ENCODE data around the gene IL17RA. TPM values are rescaled to one million over a fixed set of nuclear protein-coding genes. Genes with fewer than 3 reads are reported as not detected.

IL17RA gene
- total and polyA plus RNA-seq, 2 experiments from 2014 or later, result 3.3 to 4.7 TPM

DNA sequence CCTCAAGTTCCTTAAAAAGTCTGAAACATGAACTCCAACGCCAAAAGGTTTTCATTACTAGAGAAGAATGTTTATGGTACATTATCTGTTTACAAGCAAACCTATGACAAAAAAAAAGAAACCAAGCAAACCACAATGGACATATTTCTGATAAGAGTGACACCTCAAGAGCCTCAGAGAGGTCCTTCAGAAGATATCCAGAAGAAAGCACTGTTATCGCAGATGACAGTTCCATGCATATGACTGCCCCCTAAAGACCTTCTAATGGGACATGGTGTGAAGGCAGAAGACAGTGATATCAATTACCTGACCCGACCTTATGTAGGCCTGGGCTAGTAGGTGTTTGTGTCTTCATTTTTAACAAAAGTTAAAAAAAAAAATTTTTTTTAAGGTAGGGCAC, 71.1 kb downstream of the IL17RA start:
- H3K4me3 ChIP-seq, result no peak overlapping the region
- H3K27ac ChIP-seq, result no peak overlapping the region
- no peak for DNase-seq (ENCODE audit: low read depth in 1 of 2, low spot score in 1 of 2)
- TF ChIP-seq, protein P1, sequence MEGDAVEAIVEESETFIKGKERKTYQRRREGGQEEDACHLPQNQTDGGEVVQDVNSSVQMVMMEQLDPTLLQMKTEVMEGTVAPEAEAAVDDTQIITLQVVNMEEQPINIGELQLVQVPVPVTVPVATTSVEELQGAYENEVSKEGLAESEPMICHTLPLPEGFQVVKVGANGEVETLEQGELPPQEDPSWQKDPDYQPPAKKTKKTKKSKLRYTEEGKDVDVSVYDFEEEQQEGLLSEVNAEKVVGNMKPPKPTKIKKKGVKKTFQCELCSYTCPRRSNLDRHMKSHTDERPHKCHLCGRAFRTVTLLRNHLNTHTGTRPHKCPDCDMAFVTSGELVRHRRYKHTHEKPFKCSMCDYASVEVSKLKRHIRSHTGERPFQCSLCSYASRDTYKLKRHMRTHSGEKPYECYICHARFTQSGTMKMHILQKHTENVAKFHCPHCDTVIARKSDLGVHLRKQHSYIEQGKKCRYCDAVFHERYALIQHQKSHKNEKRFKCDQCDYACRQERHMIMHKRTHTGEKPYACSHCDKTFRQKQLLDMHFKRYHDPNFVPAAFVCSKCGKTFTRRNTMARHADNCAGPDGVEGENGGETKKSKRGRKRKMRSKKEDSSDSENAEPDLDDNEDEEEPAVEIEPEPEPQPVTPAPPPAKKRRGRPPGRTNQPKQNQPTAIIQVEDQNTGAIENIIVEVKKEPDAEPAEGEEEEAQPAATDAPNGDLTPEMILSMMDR (IDR thresholded peaks at IDR 0.05; ENCODE audit: low read depth, low read length), result no peak
- H3K27me3 ChIP-seq, result no peaks in the 10 kb centered on the region
- H3K36me3 ChIP-seq, result no peaks in the 10 kb centered on the region
- H3K4me1 ChIP-seq (ENCODE audit: low read depth), result peaks cover 5% of the 10 kb centered on the region
- no peaks in the 10 kb centered on the region for H3K9me3 ChIP-seq (ENCODE audit: low read depth)

GRCh38 chr22:17157714-17158113, 72.9 kb downstream of the IL17RA start:
- Histone ChIP-seq H3K27me3 (no peaks in the 10 kb centered on the region), H3K27ac (no peak overlapping the region), H3K4me3 (peak overlapping the region; percentile 53), H3K36me3 (no peaks in the 10 kb centered on the region), H3K9me3 (ENCODE audit: low read depth) (no peaks in the 10 kb centered on the region), H3K4me1 (ENCODE audit: low read depth) (peaks cover 5% of the 10 kb centered on the region)
- DNase-seq (ENCODE audit: low read depth in 1 of 2, low spot score in 1 of 2), result no peak
- TF ChIP-seq, protein P1 (IDR thresholded peaks at IDR 0.05; ENCODE audit: low read depth, low read length), result no peak

DNA sequence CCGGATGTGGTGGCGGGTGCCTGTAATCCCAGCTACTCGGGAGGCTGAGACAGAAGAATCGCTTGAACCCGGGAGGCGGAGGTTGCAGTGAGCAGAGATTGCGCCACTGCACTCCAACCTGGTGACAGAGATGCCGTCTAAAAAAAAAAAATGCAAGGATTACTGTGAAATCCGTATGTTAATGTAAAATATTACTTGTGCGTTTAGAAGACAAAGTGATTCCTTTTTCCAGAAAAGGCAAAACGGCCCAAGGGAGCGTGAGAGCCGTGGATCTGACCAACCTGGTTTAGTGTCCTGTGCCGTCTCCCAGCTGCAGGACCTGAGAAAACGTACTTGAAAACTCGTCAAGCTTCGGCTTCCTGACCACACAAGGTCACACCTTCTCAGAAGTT, 73.4 kb downstream of the IL17RA start:
- H3K27me3 ChIP-seq, result no peaks in the 10 kb centered on the region
- H3K9me3 ChIP-seq (ENCODE audit: low read depth), result no peaks in the 10 kb centered on the region
- peak overlapping the region; percentile 80 for H3K27ac ChIP-seq
- TF ChIP-seq, protein P1 (IDR thresholded peaks at IDR 0.05; ENCODE audit: low read depth, low read length), result no peak
- no peaks in the 10 kb centered on the region for H3K36me3 ChIP-seq
- DNase-seq (ENCODE audit: low read depth in 1 of 2, low spot score in 1 of 2), result no peak
- H3K4me3 ChIP-seq, result peak overlapping the region; percentile 53
- peaks cover 5% of the 10 kb centered on the region for H3K4me1 ChIP-seq (ENCODE audit: low read depth)

DNA sequence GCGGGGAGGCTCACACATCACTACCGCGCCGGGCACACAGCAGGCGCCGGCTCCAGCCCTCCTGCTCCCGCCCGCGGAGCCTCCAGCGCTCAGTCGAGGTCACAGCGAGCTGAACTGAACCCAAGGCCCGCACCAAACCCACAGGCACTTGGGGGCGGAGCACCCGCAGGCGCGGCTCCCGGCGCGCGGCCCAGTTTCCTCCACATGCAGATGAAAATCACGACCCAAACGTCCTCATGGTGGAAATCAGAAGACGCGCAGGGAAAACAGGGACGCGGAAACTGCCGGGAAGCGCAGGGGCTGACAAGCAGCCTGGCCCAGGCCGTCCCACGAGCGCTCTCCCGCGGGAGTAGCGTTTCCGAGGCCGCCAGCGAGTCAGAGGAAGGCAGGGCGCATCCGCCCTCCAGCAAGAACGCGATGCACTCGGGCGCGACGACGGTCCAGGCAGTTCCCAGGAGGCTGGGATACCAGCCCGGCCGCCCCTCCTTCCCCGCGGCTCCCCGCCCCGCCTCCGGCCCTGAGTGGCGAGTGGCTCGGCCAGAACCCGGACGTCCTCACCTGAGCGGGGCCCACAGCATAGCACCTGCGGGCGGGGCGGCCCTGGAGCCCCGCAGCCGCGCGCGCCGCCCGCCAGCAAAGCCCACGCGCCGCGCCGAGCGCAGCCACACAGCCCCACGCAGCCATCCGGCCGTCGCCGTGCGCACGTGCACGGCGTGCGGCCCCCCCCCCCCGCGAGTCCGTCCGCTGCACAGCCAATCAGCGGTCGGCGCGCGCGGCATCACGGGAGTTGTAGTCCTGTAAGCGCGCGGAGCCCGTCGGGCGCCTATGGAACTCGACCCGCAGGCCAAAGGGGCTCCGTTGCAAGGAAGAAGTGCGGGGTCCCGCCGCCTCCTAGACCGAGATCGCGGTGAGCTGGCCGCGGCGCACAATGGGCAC, 74.0 kb downstream of the IL17RA start, which contains the start of gene HDHD5:
Gene HDHD5, minus strand, starts transcription at position 710 of the 936 bp plus-strand sequence. Its CDS starts 26 bp downstream, at position 684.
- peak within 1 kb of the TSS; percentile 53 for H3K4me3 ChIP-seq
- H3K4me1 ChIP-seq (ENCODE audit: low read depth), result peaks cover 5% of the 10 kb centered on the region
- H3K36me3 ChIP-seq, result no peaks in the 10 kb centered on the region
- DNase-seq (ENCODE audit: low read depth in 1 of 2, low spot score in 1 of 2), result peak; percentile 93
- H3K9me3 ChIP-seq (ENCODE audit: low read depth), result no peaks in the 10 kb centered on the region
- H3K27ac ChIP-seq, result peak within 1 kb of the TSS; percentile 80
- TF ChIP-seq, protein P1 (IDR thresholded peaks at IDR 0.05; ENCODE audit: low read depth, low read length), result no peak
- H3K27me3 ChIP-seq, result no peaks in the 10 kb centered on the region

DNA sequence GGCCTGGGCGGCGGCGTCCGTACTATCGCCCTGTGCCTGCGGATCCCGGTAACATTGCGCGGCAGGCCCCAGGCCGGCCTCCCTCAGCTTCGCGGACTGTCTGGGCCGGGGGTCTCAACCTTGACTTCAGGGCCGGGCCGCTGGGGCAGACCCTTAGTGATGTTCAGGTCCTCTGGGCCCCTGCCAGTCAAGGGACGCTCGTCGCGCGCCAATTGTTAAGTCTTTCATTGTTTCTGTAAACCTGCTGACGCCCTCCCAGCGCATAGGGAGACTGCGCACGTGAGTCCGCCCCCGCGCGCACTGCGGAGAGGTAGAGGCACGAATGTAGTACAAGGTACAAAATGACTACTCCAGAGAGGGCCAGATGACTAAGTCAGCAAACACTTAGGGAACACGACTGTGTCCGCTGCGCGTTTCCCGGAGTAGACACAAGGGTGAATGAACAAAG, 74.7 kb downstream of the IL17RA start:
- TF ChIP-seq, protein P1 (IDR thresholded peaks at IDR 0.05; ENCODE audit: low read depth, low read length), result no peak
- Histone ChIP-seq H3K9me3 (ENCODE audit: low read depth) (no peaks in the 10 kb centered on the region), H3K4me3 (peak overlapping the region; percentile 53), H3K36me3 (no peaks in the 10 kb centered on the region), H3K27me3 (no peaks in the 10 kb centered on the region), H3K4me1 (ENCODE audit: low read depth) (peaks cover 5% of the 10 kb centered on the region), H3K27ac (no peak overlapping the region)
- DNase-seq (ENCODE audit: low read depth in 1 of 2, low spot score in 1 of 2), result peak in 1 of 2 donors; percentile 55
